HCT116 (cell line): ENCODE measurements around the gene BCAS4. TPM values are rescaled to one million over a fixed set of nuclear protein-coding genes. Genes with fewer than 3 reads are reported as not detected.

Experiments
- ATAC-seq: fragments of 200-7000 bp; cut with Tn5 transposase; 2 replicates; pipeline ENCODE4 v1.9.1; 2020; ENCODE audit warnings: mild to moderate bottlenecking, moderate library complexity
- BruUV-seq: library from RNA; stranded (reverse); fragments of 400-500 nt; replicated peaks from 2 replicates; lab custom pipeline; 2021; lab: Mats Ljungman, UMichigan
- CTCF ChIA-PET: fragments of 300-600 bp; sonication (Branson Sonifier 250); formaldehyde crosslinking; loops from one replicate; lab custom pipeline; 2021; ENCODE audit warnings: antibody characterized with exemption; lab: Charles Lee
- POLR2A ChIA-PET: fragments of 300-600, 350-600 bp; sonication (Branson Sonifier 250); formaldehyde crosslinking; loops from one replicate; lab custom pipeline; 2021; ENCODE audit warnings: antibody characterized with exemption; lab: Charles Lee
- RAD21 ChIA-PET, 2 experiments: fragments of 300-600 bp; sonication (Branson Sonifier 250); formaldehyde crosslinking; loops; one replicate each; lab custom pipeline; 2023; ENCODE audit warnings: low total read pairs in 2 of 2; ENCODE audit not compliant: uncharacterized antibody in 2 of 2, unreplicated experiment in 2 of 2, low non-redundant PET in 1 of 2; lab: Charles Lee
- DNase-seq: peaks from one replicate; pipeline ENCODE4 v3.0.0-alpha.2; 2010; ENCODE audit warnings: low read depth, low spot score
- H2AFZ ChIP-seq: fragments of 200-600 bp; shearing (Covaris generic), sonication (generic); 2 replicates; pipeline ENCODE4 v1.6.1; 2017; ENCODE audit warnings: low read depth, mixed run types, mixed read lengths, antibody characterized with exemption, low read length; ENCODE audit not compliant: poor library complexity, severe bottlenecking
- H3K27ac ChIP-seq: 2 replicates; pipeline ENCODE4 v1.5.1; 2012; ENCODE audit warnings: low read depth, low read length
- H3K27me3 ChIP-seq: fragments of 200-600 bp; sonication (generic); 2 replicates; pipeline ENCODE4 v1.6.1; 2016; ENCODE audit warnings: mixed run types, low read length, mixed read lengths; ENCODE audit not compliant: insufficient read depth
- H3K36me3 ChIP-seq, 2 experiments: fragments of 200-500 bp in 1 of 2; fragments of 200-600 bp in 1 of 2; sonication (Bioruptor generic) in 1 of 2; sonication (generic) in 1 of 2; 2 replicates each; pipeline versions ENCODE4 v1.5.1 to v1.6.1; 2014 to 2016; ENCODE audit warnings: low read length in 2 of 2, inconsistent platforms in 1 of 2, mixed read lengths in 1 of 2, mixed run types in 1 of 2; ENCODE audit not compliant: insufficient read depth in 2 of 2, control insufficient read depth in 1 of 2
- H3K4me1 ChIP-seq, 2 experiments: fragments of 200-600 bp in 1 of 2; sonication (generic) in 1 of 2; 2 replicates each; pipeline versions ENCODE4 v1.5.1 to v1.6.1; 2012 to 2017; ENCODE audit warnings: low read length in 2 of 2, inconsistent platforms in 1 of 2, mild to moderate bottlenecking in 1 of 2, mixed read lengths in 1 of 2, mixed run types in 1 of 2, moderate library complexity in 1 of 2; ENCODE audit not compliant: insufficient read depth in 2 of 2, control insufficient read depth in 1 of 2
- H3K4me2 ChIP-seq: fragments of 200-600 bp; sonication (generic); 2 replicates; pipeline ENCODE4 v1.6.1; 2017; ENCODE audit warnings: mixed run types, low read length, mixed read lengths
- H3K4me3 ChIP-seq, 2 experiments: fragments of 200-600 bp in 1 of 2; sonication (generic) in 1 of 2; replicated peaks in 1 of 2; 2 replicates each; pipeline ENCODE4 v1.5.1; 2011 to 2016; ENCODE audit warnings: low read length in 2 of 2, control low read depth in 1 of 2, low read depth in 1 of 2, mild to moderate bottlenecking in 1 of 2, mixed read lengths in 1 of 2, mixed run types in 1 of 2
- H3K79me2 ChIP-seq: fragments of 200-600 bp; sonication (generic); 2 replicates; pipeline ENCODE4 v1.6.1; 2017; ENCODE audit warnings: mild to moderate bottlenecking, mixed run types, low read length, moderate library complexity, mixed read lengths; ENCODE audit not compliant: insufficient read depth
- H3K9ac ChIP-seq: fragments of 200-600 bp; sonication (generic); 2 replicates; pipeline ENCODE4 v1.6.1; 2016; ENCODE audit warnings: low read length, mixed read lengths
- H3K9me2 ChIP-seq: fragments of 200-600 bp; sonication (generic), shearing (Covaris generic); 2 replicates; pipeline ENCODE4 v1.6.1; 2017; ENCODE audit warnings: mixed run types, mild to moderate bottlenecking, moderate library complexity; ENCODE audit not compliant: insufficient read depth
- H3K9me3 ChIP-seq, 2 experiments: fragments of 200-500 bp in 1 of 2; fragments of 200-600 bp in 1 of 2; sonication (Bioruptor generic) in 1 of 2; sonication (generic) in 1 of 2; 2 replicates each; pipeline ENCODE4 v1.6.1; 2014 to 2017; ENCODE audit warnings: low read length in 2 of 2, mixed read lengths in 2 of 2, inconsistent platforms in 1 of 2, low read depth in 1 of 2, mild to moderate bottlenecking in 1 of 2, mixed run types in 1 of 2, moderate library complexity in 1 of 2; ENCODE audit not compliant: control insufficient read depth in 1 of 2, insufficient read depth in 1 of 2
- H4K20me1 ChIP-seq: fragments of 200-600 bp; sonication (generic), shearing (Covaris generic); 2 replicates; pipeline ENCODE4 v1.6.1; 2017; ENCODE audit warnings: mixed run types, mild to moderate bottlenecking, moderate library complexity; ENCODE audit not compliant: insufficient read depth
- CBX3 ChIP-seq: IDR thresholded peaks from 2 replicates; pipeline ENCODE4 v1.6.1; 2012; ENCODE audit warnings: low read depth
- CEBPB ChIP-seq: IDR thresholded peaks from 2 replicates; pipeline ENCODE4 v1.6.1; 2012; ENCODE audit warnings: low read depth
- CTCF ChIP-seq, 3 experiments: fragments of 200-600 bp in 1 of 3; sonication (generic) in 1 of 3; IDR thresholded peaks in 2 of 3; conservative IDR thresholded peaks in 1 of 3; 2 replicates each; pipeline ENCODE4 v1.5.1; 2012 to 2017; ENCODE audit warnings: low read depth in 2 of 3, low read length in 2 of 3, antibody characterized with exemption in 1 of 3, borderline replicate concordance in 1 of 3, control low read depth in 1 of 3, mild to moderate bottlenecking in 1 of 3, mixed read lengths in 1 of 3, mixed run types in 1 of 3, moderate library complexity in 1 of 3; ENCODE audit not compliant: insufficient read depth in 1 of 3
- EGR1 ChIP-seq: IDR thresholded peaks from 2 replicates; pipeline ENCODE4 v1.6.1; 2012; ENCODE audit warnings: low read depth
- EZH2 ChIP-seq: fragments of 200-600 bp; sonication (generic); IDR thresholded peaks from 2 replicates; pipeline ENCODE4 v1.6.1; 2017; ENCODE audit warnings: antibody characterized with exemption, mixed run types
- EZH2phosphoT487 ChIP-seq: fragments of 200-600 bp; IDR thresholded peaks from 2 replicates; pipeline ENCODE4 v1.6.1; 2018; ENCODE audit warnings: antibody characterized with exemption, borderline replicate concordance
- MAX ChIP-seq: IDR thresholded peaks from 2 replicates; pipeline ENCODE4 v1.6.1; 2012
- POLR2A ChIP-seq: IDR thresholded peaks from 2 replicates; pipeline ENCODE4 v1.7.0; 2011; ENCODE audit warnings: borderline replicate concordance; ENCODE audit not compliant: insufficient read depth, insufficient read length; ENCODE audit errors: extremely low read depth
- POLR2AphosphoS5 ChIP-seq: IDR thresholded peaks from 2 replicates; pipeline ENCODE4 v1.6.1; 2011; ENCODE audit warnings: mild to moderate bottlenecking, low read depth, low read length, moderate library complexity
- TCF7L2 ChIP-seq: IDR thresholded peaks from 2 replicates; pipeline ENCODE4 v1.7.0; 2011; ENCODE audit warnings: borderline replicate concordance, inconsistent platforms; ENCODE audit not compliant: insufficient read depth, insufficient read length; ENCODE audit errors: extremely low read depth
- ZBTB33 ChIP-seq: IDR thresholded peaks from 2 replicates; pipeline ENCODE4 v1.6.1; 2011; ENCODE audit warnings: mild to moderate bottlenecking, low read length, moderate library complexity; ENCODE audit not compliant: insufficient replicate concordance; ENCODE audit errors: extremely low read depth
- intact Hi-C: fragments of 100-400 bp; cut with micrococcal nuclease; formaldehyde crosslinking; loops from 2 replicates; pipeline ENCODE4 v1.10.0; 2022
- total RNA-seq: library from RNA; stranded (reverse); gene quantifications from one replicate; pipeline ENCODE4 v1.2.1, GENCODE V29; 2021; ENCODE audit not compliant: unreplicated experiment

BCAS4 gene
- total RNA-seq, 1 experiment from 2014 or later = 18.9 TPM

- Histone ChIP-seq H3K79me2 (peaks cover 50% of the 10 kb centered on the region; the same call in 1 of the 2 replicates), H3K9me2 (no peaks in the 10 kb centered on the region), H3K36me3 (peaks cover 25 to 53% of the 10 kb centered on the region in 2 experiments), H3K9me3 (no peaks in the 10 kb centered on the region), H2AFZ (no peak overlapping the region), H3K27ac (no peak overlapping the region), H3K27me3 (no peaks in the 10 kb centered on the region), H4K20me1 (peaks cover 6% of the 10 kb centered on the region; the same call in 1 of the 2 replicates), H3K9ac (no peak overlapping the region), H3K4me3 (no peak overlapping the region), H3K4me2 (no peak overlapping the region), H3K4me1 (no peaks in the 10 kb centered on the region)
- intact Hi-C loops = no loop called here
- TF ChIP-seq EZH2phosphoT487 (no peak), POLR2AphosphoS5 (no peak), ZBTB33 (no peak), CEBPB (no peak), CTCF (IDR thresholded peaks at IDR 0.05 in 2 of 3, conservative IDR thresholded peaks at IDR 0.05 in 1 of 3; ENCODE audit: borderline replicate concordance in 1 of 3, insufficient read depth in 1 of 3, low read depth in 2 of 3, low read length in 2 of 3) (no peak), MAX (no peak), POLR2A (no peak), EGR1 (no peak), EZH2 (no peak), CBX3 (no peak), TCF7L2 (no peak)
- DNase-seq (no peak), ATAC-seq (no peak)
- CTCF ChIA-PET = no interaction called here
- RAD21 ChIA-PET = no interaction called here
- POLR2A ChIA-PET = interaction anchor here (0.5 kb wide), 1 partner anchor 875 kb away, joined by 3 read pairs; no protein-coding TSS in a partner anchor
- BruUV-seq = no TSS peak
These were observed 96.3 kb downstream of the BCAS4 start for GRCh38 chr20:50891138-50891537.
